HG03280 (cell line): ENCODE results near the gene GUCY1A2.
"Not testable (repeated sequence)": the region's sequence is repeated elsewhere in the genome, so short reads cannot be mapped to it uniquely, and the experiment has no call there.

Experiments used
- ATAC-seq: cut with Tn5 transposase; IDR thresholded peaks from one replicate; pipeline ENCODE4 v1.9.1; 2021; ENCODE audit warnings: mild to moderate bottlenecking, moderate library complexity; ENCODE audit not compliant: unreplicated experiment

GUCY1A2 gene

DNA sequence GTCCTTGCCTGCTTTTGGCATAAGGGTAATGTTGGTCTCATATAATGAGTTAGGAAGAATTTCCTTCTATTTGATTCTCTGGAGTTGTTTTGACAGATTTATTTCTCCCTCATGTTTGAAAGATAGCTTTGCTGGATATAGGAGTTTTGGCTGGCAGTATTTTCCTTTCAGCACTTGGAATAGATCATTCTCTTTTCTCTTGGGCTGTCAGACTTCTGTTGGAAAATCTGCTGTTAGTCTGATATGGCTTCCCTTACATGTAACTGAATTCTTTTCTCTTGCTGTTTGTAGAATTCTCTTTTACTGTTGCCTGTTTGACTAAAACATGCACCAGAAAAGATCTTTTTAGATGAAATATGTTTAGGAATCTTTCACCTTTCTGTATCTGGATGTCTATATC is 165.5 kb downstream of the GUCY1A2 start:
- no peak for ATAC-seq

DNA sequence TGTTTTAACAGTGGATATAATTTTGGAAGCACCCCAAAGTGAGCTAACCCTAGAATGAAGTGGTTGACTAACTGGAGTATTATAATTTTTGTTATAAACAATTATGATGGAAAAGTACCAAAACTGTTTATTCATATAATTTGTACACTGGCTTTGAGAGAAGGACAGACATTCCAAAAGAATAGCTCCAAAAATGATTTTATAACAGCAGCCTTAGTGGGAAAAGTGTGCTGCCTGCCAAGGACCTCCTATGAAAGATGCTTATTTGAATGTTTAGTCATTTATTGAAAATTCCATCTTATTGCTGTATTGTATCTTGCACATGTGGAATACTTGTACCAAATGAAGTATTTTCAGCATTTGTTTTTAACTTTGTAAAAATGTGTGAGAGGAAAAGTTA is 169.8 kb downstream of the GUCY1A2 start:
- no peak for ATAC-seq

DNA sequence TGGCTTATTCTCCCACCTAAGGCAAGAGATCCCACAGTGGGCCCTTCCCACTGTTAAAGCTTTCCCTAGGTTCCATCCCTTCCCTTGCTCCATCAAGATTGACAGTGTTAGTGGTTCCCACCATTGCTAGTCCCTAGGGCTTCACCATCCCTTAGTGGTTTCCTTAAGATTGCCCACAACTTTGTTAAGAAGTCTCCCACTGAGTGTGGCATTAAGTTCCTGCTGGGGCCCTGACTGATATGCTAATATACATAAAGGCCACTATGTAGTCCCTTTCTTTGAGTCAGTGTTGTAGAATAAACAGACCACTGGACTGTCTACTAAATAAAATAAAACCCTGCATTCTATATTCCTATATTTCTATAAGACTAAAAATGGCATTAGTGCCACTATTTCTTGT is 176.1 kb downstream of the GUCY1A2 start:
- no peak for ATAC-seq

DNA sequence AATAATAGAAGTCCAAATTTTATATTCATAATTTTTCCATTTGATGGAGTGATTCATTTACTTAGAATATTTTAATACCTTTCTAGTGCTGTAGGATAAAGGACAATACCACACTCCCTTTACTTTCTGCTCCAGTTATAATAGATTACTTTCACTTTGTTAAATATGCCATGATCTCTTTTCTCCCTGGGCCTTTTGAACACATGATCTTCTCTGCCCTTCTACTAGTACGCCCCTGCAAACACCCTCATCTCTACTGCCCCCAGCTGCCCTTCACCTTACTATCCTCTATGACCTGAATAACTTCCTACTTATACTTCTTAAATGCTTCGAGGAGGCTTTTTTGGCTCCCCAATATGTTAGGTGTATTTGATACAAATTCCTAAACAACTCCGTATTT is 177.3 kb downstream of the GUCY1A2 start:
- ATAC-seq: no peak

DNA sequence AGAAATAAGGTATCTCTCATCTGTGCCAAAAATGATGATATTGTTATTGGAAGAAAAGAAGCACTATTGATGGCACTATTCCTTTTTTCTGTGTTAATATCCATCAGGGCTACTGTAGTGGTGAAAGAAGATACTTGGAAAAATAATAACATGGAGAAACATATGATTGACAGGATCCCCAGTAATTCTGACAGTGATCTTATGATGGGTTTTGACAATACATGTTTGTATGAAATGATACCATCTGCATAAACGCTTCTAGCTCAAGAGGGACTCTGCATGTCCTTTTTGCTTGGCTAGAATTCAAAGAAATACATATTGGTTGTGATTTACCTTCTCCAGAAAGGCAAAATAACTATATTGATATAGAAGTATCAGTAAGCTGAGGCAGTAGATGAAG is 178.1 kb downstream of the GUCY1A2 start:
- ATAC-seq: no peak

DNA sequence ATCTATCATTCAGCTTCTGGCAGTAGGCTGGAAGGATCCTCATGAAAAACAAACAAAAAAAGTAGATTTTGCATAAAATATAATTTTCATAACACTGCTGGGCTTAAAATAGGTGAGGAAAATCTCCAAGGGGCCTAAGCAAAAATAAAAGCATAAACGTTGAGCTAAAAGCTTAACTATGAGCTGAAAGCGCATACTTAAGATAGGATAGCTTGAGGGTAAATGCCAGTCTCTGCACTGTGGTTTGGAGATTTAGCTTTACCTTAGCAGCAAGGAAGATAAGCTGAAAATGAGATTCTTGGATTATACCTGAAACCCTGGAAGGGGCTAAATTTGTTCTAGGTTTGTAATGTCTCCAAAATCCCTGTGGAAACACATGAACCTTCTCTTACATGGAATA is 183.7 kb downstream of the GUCY1A2 start:
- no peak for ATAC-seq

DNA sequence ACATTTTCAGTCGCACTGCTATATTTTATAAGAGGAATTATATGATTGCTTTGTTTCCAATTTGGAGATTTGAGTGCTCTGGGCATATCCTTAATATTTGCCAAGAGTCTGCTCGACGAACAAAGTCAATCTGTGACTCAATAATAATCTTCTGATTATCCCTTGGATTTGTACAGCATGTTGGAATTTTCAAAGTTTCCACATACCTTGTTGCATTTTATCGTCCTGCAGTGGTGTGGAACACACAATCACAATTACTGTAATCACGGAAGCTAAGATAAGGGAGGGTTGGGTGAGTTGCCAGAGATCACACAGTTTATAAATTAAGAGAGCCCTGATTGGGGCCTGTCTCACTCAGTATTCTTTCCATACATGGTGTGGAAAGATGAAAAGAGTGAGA is 189.3 kb downstream of the GUCY1A2 start:
- ATAC-seq: no peak

DNA sequence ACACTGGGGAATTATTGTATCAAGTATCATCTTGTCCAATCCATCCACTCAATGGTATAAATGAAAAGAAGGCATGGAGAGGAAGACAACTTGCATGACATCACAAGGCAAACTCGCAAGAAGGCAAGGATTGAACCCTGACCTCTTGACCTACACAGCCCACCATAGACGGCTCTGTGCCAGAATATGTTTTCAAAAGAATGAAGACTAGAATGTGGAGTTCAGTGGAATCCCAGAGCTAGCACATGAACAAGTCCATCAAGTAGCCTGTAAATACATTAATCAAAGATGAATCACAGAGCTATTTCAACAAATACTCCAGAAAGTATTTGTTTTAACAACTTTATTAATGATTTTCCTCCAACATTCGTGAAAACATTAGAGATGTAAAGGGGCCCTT is 189.7 kb downstream of the GUCY1A2 start:
- ATAC-seq: no peak

DNA sequence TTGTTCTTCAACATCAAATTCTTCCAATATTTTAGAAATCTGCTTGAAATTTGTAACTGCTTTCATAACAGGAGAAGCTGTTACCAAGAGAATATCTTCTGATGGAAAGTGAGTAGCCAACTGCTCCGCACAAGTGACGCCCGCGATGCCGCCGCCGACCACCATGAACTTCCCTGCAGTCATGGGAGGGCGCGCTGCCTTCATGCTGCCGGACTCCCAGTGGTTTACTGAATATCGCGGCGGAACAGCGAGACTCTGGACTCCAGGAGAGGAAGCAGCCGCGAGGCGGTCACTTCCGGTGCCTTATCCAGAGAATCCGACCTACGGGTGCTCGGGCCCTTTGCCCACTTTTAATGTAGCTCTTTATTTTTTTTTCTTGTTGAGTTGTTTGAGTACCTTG is 190.6 kb downstream of the GUCY1A2 start:
- no peak for ATAC-seq

DNA sequence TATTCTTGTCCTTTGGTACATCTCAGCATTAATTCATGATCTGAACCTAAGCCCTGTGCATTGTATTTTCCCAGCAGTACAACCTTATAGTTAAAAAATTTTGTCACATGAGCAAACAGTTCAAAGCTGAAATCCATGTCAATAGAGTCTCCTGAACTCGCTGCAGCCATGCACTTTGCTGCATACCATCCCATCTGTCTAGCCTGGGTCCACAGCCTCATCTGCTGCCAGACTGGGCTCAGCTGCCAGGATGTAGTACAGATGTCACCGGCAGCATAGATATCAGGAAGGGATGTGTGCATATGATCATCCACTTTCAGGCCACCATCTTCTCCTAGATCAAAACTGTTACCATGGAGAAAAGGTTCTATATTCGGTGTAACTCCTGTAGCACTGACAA is 191.7 kb downstream of the GUCY1A2 start:
- ATAC-seq: not testable (repeated sequence)

DNA sequence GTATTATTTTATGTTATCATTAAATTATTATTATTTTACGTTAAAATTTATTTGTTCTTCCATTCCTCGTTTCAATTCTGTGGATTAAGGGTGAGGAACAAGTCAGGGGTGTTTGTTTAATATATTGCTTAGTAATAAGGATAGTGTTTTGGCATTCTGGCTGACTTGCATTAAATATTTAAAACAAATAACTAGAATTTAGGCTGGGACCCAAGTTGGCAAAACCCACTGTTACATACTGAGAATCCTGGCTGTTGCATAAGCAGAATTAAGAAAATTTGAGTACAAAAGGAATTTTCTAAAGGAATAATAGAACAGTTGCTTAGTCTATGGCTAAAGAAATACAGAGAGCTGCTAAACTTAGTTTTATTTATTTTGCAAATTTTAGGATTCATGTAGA is 196.4 kb downstream of the GUCY1A2 start:
- ATAC-seq: no peak

DNA sequence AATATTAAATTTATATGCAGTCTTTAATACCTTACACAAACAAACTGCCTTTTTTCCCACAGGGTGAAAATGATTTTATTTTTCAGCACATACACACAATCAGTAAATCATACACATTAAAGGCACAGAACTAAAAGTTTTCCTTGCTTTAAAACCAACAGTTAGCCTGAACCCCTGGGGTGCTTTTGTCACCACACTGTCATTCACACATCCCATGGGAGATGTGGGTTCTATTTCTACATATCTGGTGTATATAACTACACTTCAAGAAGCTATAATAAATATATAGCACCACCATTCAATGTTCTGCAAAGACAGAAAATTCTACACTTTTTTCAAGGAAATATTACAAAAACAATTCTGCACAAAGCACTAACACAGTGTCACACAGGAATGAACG is 197.0 kb downstream of the GUCY1A2 start:
- no peak for ATAC-seq

DNA sequence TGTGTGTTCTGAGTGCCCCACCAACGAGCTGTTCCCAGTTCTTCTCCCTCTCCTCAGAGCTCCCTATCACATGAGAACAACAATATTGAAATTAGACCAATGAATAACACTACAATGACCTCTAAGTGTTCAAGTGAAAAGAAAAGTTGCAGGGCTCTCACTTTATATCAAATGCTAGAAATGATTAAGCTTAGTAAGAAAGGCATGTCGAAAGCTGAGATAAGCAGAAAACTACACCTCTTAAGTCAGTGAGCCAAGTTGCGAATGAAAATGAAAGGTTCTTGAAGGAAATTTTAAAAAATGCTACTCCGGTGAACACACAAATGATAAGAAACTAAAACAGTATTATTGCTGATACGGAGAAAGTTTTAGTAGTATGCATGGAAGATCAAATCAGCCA is 199.8 kb downstream of the GUCY1A2 start:
- no peak for ATAC-seq

DNA sequence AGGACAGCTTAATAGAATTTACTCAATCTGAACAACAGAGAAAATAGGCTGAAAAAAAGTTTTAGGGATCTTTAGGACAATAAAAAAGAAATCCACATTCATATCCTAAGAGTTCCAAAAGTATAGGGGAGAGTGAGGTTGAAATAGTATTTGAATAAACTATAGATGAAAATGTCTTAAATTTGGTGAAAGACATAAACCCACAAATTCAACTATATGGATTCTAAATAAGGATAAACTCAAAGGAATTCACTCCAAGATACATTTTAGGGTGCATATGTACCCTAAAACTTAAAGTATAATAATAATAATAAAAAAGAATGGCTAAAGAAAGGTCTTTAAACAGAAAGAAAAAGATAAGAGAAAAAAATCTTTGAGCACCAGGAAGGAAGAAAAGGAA is 203.1 kb downstream of the GUCY1A2 start:
- ATAC-seq: no peak

DNA sequence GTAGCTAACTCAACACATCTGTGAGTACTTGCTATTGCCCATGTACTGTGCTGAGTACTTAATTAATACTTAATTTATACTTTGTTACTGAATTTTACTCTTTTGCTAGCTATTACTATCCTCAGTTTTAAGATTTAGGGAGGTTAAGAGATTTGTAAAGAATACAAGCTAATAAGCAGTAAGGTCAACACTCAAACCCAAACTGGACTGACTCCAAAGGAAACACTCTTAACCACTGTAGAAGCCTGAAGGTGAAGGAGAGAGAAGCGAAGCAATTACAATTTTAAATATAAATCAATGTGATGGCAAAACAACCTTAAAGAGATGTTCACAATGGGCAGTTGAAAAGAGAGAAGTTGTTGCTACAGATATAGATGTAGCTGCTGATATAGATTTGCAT is 204.5 kb downstream of the GUCY1A2 start:
- ATAC-seq: no peak

DNA sequence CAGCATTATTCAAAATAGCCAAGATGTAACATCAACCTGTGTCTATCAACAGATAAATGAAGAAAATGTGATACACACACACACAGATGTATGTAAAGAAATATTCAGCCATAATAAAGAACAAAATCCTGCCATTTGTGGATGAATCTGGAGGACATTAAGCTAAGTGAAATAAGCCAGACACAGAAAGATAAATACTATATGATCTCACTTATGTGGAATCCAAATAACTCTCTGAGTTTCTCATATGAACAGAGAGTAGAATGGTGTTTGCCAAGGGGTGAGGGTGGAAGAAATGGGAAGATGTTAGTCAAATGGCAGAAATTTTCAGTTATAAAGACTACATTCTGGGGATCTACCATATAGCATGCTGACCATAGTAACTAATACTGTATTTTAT is 224.2 kb downstream of the GUCY1A2 start:
- no peak for ATAC-seq

DNA sequence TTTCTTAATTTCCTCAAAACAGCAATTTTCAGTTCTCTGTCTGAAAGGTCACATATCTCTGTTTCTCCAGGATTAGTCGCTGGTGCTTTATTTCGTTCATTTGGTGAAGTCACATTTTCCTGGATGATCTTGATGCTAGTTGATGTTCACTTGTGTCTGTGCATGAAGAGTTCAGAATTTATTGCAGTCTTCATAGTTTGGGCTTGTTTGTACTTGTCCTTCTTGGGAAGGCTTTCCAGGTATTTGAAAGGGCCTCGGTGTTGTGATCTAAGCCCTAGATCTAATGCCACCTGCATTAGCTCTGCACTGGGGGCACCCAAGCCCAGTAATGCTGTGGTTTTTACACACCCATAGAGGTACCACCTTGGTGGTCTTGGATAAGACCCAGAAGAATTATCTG is 228.9 kb downstream of the GUCY1A2 start:
- no peak for ATAC-seq

DNA sequence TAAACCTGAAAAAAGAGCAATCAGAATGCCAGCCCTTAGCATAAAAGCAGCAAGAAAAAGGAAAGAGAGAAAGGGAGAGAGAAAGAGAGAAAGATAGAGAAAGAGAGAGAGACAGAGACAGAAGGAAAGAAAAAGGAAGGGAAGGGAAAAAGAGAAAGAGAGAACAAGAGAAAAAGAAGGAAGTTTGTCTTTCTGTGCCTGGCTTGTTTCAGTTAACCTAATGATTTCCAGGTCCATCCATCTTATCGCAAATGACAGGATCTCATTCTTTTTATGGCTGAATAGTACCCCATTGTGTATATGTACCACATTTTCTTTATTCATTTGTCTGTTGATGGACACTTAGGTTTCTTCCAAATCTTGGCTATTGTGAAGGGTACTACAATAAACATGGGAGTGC is 230.8 kb downstream of the GUCY1A2 start:
- no peak for ATAC-seq

DNA sequence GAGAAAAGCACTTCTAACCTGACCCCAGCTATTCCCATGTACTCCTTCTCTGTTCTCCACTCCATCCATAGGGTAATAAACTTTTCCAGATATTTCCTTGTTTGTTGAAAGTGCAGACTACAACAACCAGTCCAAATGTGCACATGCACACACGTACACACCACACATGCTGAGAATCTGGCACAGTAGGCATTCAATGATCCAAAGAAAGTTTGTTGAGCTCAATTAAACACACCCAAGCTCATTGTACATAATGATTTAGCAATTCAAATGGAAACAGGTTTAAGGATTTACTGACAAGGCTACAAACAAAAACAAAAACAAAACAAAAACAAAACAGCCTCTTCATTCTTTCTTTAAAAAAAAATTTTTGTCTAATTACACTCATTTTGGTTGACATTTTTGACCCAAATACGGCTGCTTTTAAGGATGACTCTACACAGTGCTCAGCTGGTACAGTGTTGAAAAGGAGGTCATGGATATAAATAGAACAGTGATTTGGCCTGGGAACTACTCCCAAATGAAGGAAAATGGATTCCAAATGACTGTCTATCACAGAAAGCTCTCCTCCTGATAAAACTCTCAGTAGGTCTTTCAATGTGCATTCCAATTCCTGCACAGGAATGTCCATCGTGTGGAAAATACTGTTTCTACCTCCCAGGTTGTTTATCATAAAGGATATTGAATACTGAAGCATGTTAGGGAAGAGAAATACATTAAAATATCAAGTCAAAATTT is 232.2 kb downstream of the GUCY1A2 start:
- ATAC-seq: no peak

DNA sequence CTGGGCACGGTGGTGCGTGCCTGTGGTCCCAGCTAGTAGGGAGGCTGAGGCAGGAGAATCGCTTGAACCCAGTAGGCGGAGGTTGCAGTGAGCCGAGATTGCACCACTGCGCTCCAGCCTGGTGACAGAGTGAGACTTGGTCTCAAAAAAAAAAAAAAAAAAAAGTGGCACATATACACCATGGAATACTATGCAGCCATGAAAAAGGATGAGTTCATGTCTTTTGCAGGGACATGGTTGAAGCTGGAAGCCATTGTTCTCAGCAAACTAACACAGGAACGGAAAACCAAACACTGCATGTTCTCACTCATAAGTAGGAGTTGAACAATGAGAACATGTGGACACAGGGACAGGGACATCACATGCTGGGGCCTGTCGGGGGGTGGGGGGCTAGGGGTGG is 241.0 kb downstream of the GUCY1A2 start:
- not testable (repeated sequence) for ATAC-seq

DNA sequence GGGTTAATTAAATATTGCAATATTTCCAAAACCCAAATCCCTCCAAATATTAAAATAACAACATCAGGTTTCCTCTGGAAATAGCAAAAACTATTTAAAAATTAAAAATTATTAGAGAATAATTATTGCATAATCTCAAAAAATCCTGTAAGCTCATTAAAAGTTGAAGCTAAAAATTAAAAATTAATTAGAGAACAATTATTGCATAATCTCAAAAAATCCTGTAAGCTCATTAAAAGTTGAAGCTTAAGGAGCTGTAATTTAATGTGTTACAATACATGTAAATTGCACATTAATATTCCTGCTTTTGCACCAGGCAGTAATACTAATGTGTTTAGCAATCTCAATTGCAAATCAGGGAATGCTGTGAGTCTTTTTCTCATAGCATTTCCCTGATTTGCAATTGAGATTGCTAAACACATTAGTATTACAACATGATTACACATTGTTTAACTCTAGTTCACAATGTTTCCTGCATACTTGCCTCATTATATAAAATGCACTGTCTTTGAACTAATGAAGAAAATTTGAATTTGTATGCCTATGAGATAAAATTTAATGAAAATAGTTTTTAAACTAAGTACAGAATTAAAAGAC is 247.7 kb downstream of the GUCY1A2 start:
- no peak for ATAC-seq

DNA sequence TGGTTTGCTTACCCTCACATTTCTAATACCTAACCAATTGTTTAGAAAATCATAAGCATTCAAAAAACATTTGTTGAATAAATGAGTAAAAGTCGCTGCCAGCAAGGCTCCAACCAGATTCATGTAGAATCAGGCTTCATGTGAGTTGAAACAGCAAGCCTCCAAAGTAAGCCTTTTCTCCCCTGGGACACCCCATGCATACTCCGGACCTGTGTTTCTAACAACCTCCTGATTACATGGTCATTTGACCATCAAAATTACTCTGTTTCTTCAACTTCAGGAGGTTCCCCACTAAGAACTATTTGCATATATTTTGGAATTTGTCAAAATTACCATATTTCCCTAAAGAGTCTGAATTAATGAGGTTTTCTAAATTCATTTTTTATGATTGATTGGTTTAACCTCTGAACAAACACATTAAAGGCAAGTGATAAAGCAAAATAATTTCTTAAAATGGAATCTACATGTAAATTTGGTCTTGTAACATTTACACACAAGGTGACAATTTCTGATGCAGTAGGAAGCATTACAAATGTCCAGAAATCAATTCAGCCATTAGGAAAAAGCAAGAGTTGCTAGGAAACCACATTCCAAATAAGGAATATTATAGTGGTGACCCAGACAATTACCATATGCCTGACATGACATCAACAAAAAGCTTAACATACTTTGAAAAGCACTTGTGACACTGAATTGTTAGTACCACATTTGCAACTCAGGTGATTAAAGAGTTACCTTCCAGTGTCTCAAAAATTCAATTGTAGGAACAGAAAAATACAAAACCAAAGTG is 252.6 kb downstream of the GUCY1A2 start:
- ATAC-seq: no peak
